LNCAP (cell line): ENCODE results near the gene FIP1L1.

Experiments
- CTCF ChIP-seq: fragments of 450-650 bp; IDR thresholded peaks from 2 replicates; pipeline ENCODE4 v1.5.1; 2017; ENCODE audit warnings: mild to moderate bottlenecking

The FIP1L1 gene

DNA sequence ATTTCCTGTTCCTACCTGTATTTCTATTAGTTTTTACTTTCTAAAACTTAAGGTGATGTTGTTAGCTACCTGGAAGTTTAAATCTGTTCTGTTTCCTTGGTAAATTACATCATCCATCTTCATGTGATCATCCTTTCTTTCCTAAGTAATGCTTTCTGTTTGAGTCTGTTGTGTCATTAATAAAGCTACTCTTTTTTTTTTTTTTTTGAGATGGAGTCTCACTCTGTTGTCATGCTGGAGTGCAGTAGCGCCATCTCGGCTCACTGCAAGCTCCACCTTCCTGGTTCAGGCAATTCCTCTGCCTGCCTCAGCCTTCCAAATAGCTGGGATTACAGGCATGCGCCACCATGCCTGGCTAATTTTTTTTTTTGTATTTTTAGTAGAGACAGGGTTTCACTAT lies 73.3 kb downstream of the FIP1L1 start:
- no peak for TF ChIP-seq CTCF

- TF ChIP-seq CTCF, result no peak
Measured at GRCh38 chr4:53453385-53453784, 75.9 kb downstream of the FIP1L1 start.

- no peak for TF ChIP-seq CTCF
Measured at GRCh38 chr4:53455766-53456165, 78.3 kb downstream of the FIP1L1 start.

- no peak for TF ChIP-seq CTCF
Measured at GRCh38 chr4:53456178-53456577, 78.7 kb downstream of the FIP1L1 start.

GRCh38 chr4:53459548-53459947 lies 82.1 kb downstream of the FIP1L1 start:
- TF ChIP-seq CTCF, result no peak

- TF ChIP-seq CTCF, result no peak
Measured at GRCh38 chr4:53461244-53461643, 83.8 kb downstream of the FIP1L1 start.

GRCh38 chr4:53463340-53463739 lies 85.9 kb downstream of the FIP1L1 start:
- TF ChIP-seq CTCF, result no peak

DNA sequence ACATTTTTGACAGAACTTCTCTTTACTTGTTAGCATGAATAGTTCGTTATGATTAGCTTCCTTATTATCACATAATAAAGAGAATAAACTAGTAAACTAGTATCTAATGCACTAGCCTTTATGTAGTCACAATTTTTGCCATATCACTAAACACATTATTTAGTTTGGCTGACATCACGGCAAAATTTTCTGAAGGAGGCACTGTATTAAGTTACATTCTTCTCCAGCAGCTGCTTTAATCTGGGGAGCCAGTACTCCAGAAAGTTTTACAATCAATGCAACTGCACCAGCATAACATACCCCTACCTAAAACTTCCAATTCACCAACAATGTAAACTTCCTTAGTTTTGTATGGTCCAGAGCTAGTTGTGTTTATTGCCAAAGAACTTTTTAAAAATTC lies 87.8 kb downstream of the FIP1L1 start:
- no peak for TF ChIP-seq CTCF
